HG03095 (cell line): ENCODE results near the gene BCR.

Experiments
- ATAC-seq: cut with Tn5 transposase; IDR thresholded peaks from one replicate; pipeline ENCODE4 v1.9.1; 2021; ENCODE audit warnings: moderate library complexity; ENCODE audit not compliant: unreplicated experiment

The BCR gene

DNA sequence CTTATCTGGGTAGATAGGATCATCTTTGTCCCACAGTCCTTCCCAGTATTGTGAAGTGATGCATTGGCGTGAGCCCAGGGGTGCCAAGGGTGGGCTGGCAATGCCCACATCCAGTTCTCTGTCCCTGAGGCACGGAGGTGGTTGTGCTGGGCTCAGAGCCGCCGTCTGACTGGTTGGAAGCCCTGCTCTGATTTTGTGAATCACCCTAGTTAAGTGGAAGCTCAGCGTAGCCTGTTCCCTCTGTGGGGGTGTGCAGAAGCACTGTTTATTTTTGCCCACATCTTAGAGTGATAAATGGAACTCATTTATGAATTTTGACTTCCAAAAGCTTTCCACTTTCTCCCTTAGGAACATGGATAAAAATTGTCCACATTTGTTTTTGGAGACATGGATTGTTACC, 13.6 kb downstream of the BCR start:
- ATAC-seq, result no peak

DNA sequence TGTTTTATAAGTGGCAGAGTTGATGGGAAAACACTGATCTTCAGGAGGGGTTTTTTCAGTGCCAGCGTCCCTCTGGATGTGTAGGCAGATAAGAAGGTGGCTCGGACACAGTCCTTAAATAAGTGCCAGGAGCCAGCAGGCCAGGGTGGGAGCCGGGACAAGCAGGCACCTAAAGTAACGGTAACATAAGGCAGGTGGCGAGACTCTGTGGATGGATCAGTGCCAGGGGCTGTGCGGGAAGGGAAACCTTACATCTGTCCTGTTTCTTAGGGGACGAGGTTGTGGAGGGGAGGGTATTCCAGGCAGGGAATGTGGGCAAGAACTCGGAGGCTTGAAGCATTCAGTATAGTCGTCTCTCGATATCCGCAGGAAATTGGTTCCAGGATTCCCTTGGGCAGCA, 15.9 kb downstream of the BCR start:
- ATAC-seq, result no peak

DNA sequence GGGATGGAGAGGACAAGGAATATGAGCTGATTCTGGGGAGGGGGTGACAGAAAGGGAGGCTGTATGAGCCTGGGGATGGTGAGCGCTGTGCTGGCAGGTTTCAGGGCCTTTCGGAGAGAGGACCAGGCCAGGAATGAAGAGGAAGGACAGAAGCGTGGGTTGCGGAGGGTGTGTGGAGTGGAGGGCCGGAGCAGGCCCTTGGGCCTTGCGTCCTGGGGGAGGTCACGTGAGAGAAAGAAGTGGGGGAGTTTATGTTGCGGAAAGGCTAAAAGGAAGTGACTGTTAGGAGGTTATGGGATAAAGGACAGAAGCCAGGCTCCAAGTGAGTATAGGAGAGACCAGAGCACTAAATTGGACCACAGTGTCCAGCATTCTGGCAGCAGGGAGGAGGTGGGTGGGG, 17.5 kb downstream of the BCR start:
- ATAC-seq, result no peak

DNA sequence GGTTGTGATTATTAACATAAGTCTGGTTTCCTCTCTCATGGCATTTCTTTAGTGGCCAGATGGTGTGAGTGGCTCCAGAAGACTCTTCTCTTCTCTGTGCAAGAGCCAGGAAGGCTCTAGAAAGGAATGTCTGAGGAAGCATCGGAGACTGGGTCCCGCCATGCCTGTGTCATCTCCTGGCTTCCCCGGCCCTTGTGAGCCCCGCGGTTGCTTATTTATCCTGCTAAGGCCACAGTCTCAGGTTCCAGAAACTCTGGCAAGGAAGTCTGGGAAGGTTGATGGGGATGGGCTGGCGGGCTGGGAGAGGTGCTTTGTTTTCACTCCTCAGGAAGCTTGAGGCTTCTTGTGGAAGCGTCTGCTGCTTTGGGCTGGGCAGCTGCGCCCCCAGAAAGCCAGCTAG, 18.9 kb downstream of the BCR start:
- no peak for ATAC-seq

DNA sequence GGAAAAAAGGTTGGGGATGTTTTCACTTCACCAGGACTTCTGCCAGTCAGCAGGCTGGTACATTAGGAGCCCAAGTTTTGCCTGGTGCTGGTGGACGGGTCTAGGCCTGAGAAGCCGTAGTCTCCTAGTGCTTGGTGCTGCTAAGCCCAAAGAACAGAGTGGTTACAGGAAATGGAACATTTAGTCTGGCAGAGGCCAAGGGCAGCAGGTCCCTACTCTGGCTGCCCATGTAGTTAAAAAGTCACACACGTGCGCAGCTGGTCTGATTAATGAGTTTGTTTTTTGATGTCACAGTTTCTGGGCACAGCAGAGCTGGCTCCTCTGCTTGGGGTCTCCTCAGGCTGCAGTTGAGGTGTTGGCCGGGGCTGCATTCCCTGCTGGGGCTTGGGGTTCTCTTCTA, 20.6 kb downstream of the BCR start:
- ATAC-seq, result no peak

DNA sequence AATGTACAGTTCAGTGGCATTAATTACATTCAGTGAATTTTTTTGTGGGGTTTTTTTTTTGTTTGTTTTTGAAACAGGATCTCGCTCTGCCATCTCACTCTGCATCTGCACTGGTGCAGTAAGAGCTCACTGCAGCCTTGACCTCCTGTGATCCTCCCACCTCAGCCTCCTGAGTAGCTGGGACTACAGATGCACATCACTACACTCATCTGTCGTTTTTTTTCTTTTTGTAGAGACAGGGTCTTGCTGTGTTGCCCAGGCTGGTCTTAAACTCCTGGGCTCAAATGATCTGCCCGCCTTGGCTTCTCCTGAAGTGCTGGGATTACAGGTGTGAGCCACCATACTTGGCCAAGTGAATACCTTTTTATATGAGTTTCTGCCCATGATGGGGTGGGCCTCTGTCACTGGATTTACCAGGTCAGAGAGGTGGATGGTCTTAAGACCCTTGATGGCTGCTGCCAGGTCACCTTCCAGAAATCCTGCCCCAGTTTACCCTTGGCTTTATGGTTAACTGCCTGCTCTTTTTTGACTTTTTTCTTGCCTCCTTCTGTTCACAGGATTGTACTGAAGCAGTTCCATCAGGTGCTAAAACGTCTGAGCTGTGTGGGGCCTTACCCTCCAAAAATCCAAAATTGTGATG, 22.6 kb downstream of the BCR start:
- no peak for ATAC-seq

DNA sequence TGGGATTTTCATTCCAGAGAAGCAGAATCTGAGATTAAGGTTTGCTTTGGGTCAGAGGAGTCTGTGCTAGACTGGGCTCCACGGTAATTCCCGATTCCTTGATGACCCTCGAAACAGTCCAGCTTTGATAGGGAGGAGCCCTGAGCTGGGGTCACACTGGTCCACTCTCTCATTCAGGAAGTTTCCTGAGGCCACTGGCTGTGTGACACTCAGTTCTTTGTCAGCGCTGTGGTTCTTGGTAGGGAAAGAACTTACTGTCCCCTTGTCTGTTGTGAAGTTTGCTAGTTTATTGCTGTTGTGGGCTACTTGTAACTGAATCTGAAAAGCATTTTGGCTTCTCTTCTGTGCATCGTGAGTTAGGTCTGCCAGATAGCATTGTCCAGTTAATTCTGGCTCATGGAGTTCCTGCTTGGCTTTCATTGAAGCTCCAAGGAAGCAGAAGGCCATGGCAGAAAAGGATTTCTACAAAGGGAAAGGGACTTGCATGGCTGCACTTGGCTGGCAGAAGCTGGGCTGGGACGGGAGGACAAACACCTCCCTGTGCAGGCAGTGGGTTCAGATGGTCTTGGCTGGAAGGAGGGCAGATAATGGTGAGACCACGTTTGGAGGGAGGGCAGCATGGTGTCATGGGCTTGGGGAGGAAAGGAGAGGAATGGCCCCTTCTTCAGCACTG, 23.3 kb downstream of the BCR start:
- ATAC-seq, result no peak

DNA sequence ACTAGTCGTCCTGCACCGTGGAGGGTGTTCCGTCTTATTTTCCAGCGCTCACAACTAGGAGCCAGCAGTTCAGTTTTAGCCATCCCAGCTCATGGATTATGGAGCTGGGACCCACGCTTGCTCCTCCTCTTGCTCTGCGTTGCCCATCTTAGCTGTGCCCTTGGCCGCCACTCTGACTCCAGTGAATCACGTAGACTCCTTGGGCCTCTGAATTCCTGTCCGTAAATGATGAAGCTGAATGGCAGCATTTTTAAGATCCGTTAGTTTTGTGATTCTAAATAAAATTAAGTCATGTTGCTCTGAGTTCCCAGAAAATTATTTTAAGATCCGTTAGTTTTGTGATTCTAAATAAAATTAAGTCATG, 23.8 kb downstream of the BCR start:
- no peak for ATAC-seq

DNA sequence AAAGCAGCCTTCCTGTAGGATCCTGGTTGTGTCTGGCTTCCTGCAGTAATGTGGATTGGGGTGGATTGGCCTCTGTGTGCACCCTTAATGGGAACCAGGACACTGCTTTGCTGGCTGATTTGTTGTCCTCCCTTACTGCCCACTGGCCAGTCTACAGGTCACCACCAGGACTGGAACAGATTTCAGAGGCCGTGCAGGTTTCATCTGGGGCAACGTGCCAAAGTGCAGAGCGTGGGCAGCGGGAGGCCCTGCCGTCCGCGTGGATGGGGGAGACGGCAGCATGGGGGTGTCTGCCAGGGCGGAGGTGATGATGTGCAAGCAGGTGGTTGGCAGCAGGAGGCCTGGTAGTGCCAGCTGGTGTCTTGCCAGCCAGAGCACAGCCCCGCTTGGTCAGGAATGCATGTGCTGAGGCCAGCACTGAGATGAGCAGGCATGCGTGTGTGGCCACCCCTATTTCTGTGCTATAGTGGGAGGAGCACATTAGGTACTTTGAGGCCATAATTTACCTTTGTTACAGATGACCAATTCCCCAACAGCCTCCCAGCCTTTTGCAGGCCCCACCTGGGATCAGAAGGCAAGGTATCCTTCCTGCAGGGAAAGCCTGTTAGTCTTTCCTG, 24.3 kb downstream of the BCR start:
- no peak for ATAC-seq

DNA sequence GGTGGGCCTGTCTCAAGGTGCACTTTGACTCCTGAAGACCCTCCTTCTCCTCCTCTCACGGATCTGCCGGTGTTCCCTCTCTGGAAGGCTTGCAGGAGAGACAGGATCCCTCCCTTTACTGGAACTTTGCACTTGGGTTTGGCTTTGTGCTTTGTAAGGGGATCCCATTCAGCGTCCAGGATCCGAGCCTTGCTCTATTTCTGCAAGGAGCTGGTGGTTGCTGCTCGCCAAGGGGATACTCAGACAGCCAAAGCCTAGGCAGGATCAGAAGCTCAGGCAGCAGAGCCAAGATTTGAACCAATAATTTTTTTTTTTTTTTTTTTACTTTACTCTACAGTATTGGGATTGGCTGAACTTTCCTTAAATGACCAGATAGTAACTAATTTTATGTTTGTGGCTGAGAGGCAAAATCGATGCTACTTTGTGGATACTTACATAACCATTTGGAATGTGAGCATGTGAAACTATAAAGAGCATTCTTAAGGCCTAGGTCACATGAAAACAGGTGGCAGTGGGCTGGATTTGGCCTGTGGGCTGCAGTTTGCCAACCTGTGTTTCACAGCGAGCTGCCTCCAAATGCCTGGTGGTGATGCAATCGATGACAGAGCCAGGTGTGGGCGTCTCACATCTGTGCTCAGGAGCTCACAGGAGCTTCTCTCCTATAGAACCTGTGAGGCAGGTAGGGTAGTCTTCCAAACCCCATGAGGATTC, 25.2 kb downstream of the BCR start:
- no peak for ATAC-seq

DNA sequence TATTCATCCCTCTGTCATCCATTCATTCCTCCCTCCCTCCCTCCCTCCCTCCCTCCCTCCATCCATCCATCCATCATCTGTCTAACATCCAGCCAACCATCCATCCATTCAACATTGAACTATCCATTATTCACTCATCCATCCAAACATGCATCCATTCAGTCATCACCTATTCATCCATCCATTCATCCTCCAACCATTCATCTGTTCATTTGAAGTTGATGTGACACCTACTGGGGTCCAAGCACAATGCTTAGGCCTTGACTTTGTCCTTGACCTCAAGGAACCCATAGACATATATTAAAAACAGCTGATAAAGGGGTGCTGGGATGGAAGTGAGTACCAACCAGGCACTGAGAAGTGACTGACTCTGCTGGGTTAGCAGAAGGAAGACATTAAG, 26.6 kb downstream of the BCR start:
- no peak for ATAC-seq

DNA sequence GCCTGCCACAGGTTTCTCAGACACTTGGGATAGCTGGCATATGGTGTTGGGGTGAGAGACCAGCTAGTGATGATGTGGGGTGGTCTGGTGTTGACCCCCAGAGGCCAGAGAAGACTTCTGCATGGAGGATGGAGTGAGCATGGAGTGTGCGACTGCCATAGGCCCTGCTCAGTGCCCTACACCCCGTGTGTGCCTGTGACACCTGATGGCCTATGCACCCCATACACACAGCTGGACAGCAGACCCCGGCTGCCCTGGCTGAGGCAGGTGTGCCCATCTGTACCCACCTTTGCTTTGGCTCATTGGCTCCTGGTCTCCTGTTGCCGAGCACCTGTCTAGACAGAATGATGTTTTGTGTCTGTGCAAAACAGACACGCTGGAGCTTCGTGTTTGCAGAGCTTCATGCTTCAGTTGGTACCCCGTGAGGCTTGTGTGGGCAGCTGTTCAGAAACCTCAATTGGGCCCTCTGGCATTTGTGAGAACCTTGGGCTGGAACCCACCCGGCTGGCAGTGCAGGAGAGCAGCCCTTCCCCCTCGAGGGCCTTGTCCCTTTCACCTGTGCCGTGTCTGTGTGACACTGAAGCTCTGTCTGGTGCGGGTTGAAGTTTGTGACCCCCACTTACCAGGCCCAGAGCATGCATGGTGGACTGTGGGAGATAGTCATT, 27.6 kb downstream of the BCR start:
- no peak for ATAC-seq

DNA sequence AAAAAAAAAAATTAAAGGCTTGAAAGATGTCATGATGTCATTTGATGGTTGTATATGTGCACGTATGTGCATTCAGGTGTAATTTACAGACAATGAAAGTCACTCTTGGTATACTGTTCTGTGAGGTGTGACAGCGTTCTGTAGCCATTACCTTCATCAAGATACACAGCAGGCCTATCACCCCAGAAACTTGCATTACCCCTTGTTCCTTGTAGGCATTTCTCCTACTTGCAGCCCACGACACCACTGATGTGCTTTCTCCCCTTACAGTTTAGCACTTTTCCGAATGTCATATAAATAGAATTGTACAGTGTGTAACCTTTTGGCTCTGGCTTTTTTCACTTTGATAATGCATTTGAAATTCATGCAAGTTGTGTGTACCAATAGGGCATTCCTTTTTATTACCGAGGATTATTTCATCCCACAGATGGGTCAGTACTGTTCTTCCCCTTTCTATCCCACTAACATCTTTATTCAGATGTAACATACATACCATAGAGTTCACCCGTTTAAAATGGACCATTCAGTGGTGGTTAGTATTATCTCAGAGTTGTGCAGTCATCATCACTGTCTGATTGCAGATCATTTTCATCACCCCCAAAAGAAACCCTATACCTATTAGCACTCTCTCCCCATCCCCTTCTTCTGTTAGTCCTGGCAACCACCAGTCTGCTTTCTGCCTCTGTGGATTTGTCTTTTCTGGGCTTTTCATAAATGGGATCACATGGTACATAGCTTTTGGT, 30.3 kb downstream of the BCR start:
- ATAC-seq, result no peak

DNA sequence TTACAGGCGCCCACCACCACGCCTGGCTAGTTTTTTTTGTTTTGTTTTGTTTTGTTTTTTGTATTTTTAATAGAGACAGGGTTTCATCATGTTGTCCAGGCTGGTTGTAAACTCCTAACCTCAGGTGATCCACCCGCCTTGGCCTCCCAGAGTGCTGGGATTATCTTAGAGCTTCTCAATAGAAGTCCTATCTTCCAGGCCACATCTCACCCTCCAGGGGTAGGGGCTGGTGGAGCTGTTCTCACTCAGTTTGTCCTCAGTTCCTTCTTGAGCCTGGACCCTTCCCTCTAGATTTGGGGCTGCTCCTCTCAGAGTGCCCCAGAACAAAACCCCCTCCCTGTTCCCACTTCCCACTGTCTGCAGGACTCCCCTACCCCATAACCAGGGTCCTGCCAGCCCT, 31.3 kb downstream of the BCR start:
- ATAC-seq, result no peak

DNA sequence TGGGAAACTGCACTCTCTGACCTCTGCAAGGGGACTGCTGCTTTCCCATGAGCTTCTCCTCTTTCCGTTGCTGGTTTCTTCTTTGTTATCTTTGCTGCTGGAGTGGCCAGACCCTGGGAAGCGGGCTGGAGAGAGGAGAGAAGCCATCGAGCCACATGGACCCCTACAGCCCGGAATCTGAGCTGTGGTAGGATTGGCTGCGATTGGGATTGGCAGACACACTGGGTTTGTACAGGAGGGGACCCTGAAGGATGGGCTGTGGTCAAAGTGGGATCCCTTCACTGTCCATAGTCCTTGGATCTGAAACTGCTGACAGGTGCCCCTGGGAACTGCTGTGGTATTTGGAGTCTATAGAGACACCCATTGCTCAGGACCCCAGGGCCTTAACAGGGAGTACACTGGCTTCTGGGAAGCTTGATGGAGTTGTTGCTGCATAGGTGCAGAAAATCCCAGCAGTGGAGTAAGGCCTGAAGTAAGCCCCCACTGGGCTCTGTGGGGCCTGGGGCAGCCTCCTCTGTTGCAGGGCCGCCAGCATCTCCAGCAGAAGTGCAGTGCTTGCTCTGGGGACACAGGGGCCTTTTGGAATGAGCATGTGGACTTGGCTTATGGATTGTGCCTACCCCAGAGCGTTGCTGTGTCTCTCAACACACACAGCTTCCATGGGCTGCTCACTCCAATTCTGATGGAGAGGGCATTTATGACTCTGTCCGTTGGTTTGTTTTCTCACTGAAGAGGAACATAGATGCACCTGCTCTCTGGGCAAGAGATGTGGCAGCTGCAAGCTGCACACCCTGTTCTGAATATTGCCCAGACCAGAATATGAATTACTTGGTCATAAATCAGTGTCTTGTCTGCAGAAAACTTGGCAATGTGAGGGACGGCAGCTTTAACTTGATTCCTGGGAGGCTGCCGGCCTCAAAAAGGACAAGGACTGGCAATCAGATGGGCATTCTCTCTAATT, 32.0 kb downstream of the BCR start:
- no peak for ATAC-seq

DNA sequence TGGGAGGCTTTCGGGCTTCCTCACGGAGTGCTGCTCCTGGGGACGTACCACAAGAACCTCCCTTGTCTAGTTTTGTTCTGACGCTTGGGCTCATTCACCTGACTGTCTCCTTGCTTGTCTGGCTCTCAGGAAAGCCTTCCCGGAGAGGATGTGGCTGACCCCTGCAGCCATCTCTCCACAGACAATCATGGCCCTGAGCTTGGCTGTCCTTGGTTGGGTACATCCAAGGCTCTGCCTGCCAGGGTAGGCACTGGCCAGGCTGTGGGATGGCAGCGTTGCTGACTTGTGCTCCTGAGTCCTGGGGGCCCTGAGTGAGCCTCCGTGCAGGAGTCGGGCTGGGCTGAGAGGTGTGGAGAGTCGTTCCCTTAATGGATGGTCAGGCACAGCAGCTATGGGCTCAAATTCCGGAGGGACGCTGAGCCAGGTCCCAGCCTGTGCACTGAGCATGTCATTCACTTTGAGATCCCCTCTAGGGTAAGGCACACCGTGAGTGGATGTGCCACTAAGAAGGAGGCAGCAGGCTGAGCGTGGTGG, 32.8 kb downstream of the BCR start:
- ATAC-seq, result no peak

DNA sequence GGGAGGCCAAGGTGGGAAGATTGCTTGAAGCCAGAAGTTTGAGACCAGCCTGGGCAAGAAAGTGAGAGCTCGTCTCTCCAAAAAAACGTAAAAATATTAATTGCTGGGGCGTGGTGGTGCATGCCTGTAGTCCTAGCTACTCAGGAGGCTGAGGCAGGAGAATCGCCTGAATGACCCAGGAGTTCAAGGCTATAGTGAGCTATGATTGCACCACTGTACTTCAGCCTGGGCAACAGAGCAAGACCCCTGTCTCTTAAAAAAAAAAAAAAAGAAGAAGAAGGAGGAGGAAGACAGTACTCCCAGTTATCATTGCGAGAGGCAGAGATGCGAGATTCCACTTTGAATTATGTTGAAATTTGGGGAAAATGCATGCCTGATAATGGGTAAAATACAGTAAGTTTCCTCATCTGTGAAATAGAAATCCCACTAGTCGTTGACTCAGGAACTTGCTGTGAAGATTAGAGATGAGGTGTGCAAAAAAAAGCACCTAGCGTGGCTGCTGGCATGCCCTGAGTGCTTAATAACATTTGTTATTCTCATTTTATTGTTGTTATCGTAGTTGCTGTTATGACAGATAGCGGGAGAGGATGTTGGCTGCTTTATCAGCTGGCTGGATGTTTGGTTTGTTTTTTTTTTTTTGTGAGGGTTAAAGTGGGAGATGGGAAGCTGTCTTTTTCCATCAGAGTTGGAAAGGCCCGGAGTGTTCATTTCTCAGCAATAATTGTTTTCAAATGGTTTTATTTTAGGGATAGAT, 33.4 kb downstream of the BCR start:
- no peak for ATAC-seq

DNA sequence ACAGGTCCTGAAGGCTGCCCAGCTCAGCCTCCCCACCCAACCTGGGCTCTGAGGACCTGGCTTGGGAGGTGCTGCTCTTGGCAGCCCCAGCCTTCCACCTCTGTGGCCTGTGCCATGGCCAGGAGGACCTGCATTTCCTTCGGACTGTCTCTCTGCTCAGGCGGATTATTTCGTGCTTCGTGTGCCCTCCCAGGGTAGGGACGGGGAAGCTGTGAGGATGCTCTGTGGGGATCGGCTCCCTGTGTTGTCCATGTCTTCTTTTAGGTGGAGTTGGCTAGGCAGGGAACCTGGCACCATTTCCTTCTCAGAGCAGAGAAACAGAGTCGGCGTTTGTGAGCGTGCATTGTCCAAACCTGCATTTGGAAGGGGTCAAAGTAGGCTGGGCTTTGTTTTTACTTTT, 34.1 kb downstream of the BCR start:
- ATAC-seq, result no peak
